PC-3 (cell line): ENCODE data around the gene GPR32. TPM values are rescaled to one million over a fixed set of nuclear protein-coding genes. Genes with fewer than 3 reads are reported as not detected.
"Not testable (repeated sequence)": the region's sequence is repeated elsewhere in the genome, so short reads cannot be mapped to it uniquely, and the experiment has no call there.

Experiments used
- ATAC-seq: fragments of 200-7000 bp; cut with Tn5 transposase; 2 replicates; pipeline ENCODE4 v1.9.1; 2020; ENCODE audit warnings: mild to moderate bottlenecking, moderate library complexity
- BruUV-seq: library from RNA; stranded (reverse); fragments of 400-500 nt; replicated peaks from 2 replicates; lab custom pipeline; 2021; lab: Mats Ljungman, UMichigan
- CTCF ChIA-PET: fragments of 300-600 bp; sonication (Branson Sonifier 250); formaldehyde crosslinking; loops from one replicate; lab custom pipeline; 2022; ENCODE audit warnings: antibody characterized with exemption; lab: Charles Lee
- POLR2A ChIA-PET: fragments of 300-600 bp; sonication (Branson Sonifier 250); formaldehyde crosslinking; loops from one replicate; lab custom pipeline; 2022; ENCODE audit warnings: antibody characterized with exemption; ENCODE audit not compliant: unreplicated experiment; lab: Charles Lee
- DNase-seq: peaks from one replicate; pipeline ENCODE4 v3.0.0-alpha.2; 2015
- H2AFZ ChIP-seq: fragments of 300-600 bp; sonication (generic); 2 replicates; pipeline ENCODE4 v1.6.0; 2016; ENCODE audit warnings: antibody characterized with exemption, low read length
- H3F3A ChIP-seq: fragments of 300-600 bp; sonication (generic); one replicate; pipeline ENCODE4 v1.6.0; 2017; ENCODE audit warnings: antibody characterized with exemption, low read length, control low read depth, mild to moderate bottlenecking; ENCODE audit not compliant: unreplicated experiment
- H3K27ac ChIP-seq: fragments of 300-600 bp; sonication (generic); 2 replicates; pipeline ENCODE4 v1.5.1; 2016; ENCODE audit warnings: mild to moderate bottlenecking, low read length
- H3K27me3 ChIP-seq: fragments of 300-600 bp; sonication (generic); 2 replicates; pipeline ENCODE4 v1.6.1; 2016; ENCODE audit warnings: low read length, mixed read lengths
- H3K36me3 ChIP-seq: fragments of 300-600 bp; sonication (generic); 2 replicates; pipeline ENCODE4 v1.6.1; 2016; ENCODE audit warnings: low read depth, mixed run types, low read length, mixed read lengths
- H3K4me1 ChIP-seq: fragments of 300-600 bp; sonication (generic); 2 replicates; pipeline ENCODE4 v1.5.1; 2016; ENCODE audit warnings: low read length; ENCODE audit not compliant: insufficient read depth
- H3K4me2 ChIP-seq: fragments of 300-600 bp; sonication (generic); 2 replicates; pipeline ENCODE4 v1.6.0; 2016; ENCODE audit warnings: low read length
- H3K4me3 ChIP-seq: fragments of 300-600 bp; sonication (generic); 2 replicates; pipeline ENCODE4 v1.5.1; 2016; ENCODE audit warnings: mild to moderate bottlenecking, low read length, mixed read lengths
- H3K79me2 ChIP-seq: fragments of 300-600 bp; sonication (generic); 2 replicates; pipeline ENCODE4 v1.6.1; 2017; ENCODE audit warnings: low read length, mixed read lengths
- H3K9ac ChIP-seq: fragments of 300-600 bp; sonication (generic); 2 replicates; pipeline ENCODE4 v1.6.0; 2016; ENCODE audit warnings: mild to moderate bottlenecking, low read length
- H3K9me2 ChIP-seq: fragments of 300-600 bp; sonication (generic); replicated peaks from 2 replicates; pipeline ENCODE4 v1.6.1; 2016; ENCODE audit warnings: mixed run types, low read length, mixed read lengths
- H3K9me3 ChIP-seq: fragments of 300-600 bp; sonication (generic); 2 replicates; pipeline ENCODE4 v1.6.1; 2016; ENCODE audit warnings: low read length, mixed read lengths
- H4K20me1 ChIP-seq: fragments of 300-600 bp; sonication (generic); 2 replicates; pipeline ENCODE4 v1.6.1; 2016; ENCODE audit warnings: low read length, mixed read lengths
- EZH2 ChIP-seq: fragments of 300-600 bp; sonication (generic); IDR thresholded peaks from one replicate; pipeline ENCODE4 v1.6.1; 2017; ENCODE audit warnings: antibody characterized with exemption, mild to moderate bottlenecking, low read length; ENCODE audit not compliant: unreplicated experiment
- EZH2phosphoT487 ChIP-seq: fragments of 300-600 bp; sonication (generic); IDR thresholded peaks from 2 replicates; pipeline ENCODE4 v1.6.1; 2018; ENCODE audit warnings: mild to moderate bottlenecking, antibody characterized with exemption, low read length, borderline replicate concordance
- intact Hi-C: fragments of 100-400 bp; cut with micrococcal nuclease; formaldehyde crosslinking; loops from 2 replicates; pipeline ENCODE4 v1.9.0; 2023
- total RNA-seq: library from RNA; depleted of rRNA; stranded (reverse); fragments of >200 nt; gene quantifications from 2 replicates; pipeline ENCODE4 v1.2.3, GENCODE V29; 2014
- TF ChIP-seq, protein P1 (sequence below): fragments of 300-600 bp; sonication (generic); conservative IDR thresholded peaks from 2 replicates; pipeline ENCODE4 v1.5.1; 2017; ENCODE audit warnings: antibody characterized with exemption, low read depth, mild to moderate bottlenecking, low read length

Gene GPR32
- total RNA-seq, 1 experiment from 2014 or later, result not detected

DNA sequence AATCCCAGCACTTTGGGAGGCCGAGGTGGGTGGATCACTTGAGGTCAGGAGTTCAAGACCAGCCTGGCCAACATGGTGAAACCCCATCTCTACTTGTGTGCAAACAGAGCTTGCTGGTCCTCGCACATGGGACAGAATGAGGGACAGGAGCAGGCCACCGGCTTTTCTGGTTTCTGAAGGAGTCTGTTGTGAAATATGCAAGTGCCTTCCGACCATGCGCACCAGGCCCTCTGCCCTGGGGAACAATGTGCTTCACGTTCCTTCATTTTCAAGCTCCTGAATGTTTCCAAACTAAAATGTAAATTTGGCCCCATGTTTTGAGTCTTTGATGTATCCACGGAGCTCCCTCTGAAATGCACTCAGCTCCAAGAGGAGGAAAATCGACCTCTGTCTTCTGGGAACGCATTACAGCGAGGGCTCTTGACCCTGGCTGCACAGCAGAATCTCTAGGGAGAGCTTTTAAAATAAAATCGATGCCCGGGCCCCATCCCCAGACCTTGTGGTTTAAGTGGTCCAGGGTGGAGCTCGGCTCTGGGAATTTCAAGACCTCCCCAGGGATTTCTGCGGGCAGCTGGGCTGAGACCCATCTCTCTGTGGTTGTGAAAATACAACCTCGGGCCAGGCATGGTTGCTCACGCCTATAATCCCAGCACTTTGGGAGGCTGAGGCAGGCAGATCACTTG, 10.6 kb downstream of the GPR32 start:
- Histone ChIP-seq H3K79me2 (no peaks in the 10 kb centered on the region), H3K9ac (no peak overlapping the region), H3K27ac (no peak overlapping the region), H3K4me1 (0 out of 2 replicates have a peak, but pooled peaks cover 3% of the 10 kb centered on the region), H3K9me3 (no peaks in the 10 kb centered on the region), H3K4me2 (no peak overlapping the region), H3K9me2 (no peaks in the 10 kb centered on the region), H2AFZ (no peak overlapping the region), H3F3A (no peaks in the 10 kb centered on the region), H3K36me3 (no peaks in the 10 kb centered on the region), H3K4me3 (no peak overlapping the region), H3K27me3 (peaks cover 59% of the 10 kb centered on the region), H4K20me1 (no peaks in the 10 kb centered on the region)
- no peak for TF ChIP-seq EZH2phosphoT487
- TF ChIP-seq, protein P1, sequence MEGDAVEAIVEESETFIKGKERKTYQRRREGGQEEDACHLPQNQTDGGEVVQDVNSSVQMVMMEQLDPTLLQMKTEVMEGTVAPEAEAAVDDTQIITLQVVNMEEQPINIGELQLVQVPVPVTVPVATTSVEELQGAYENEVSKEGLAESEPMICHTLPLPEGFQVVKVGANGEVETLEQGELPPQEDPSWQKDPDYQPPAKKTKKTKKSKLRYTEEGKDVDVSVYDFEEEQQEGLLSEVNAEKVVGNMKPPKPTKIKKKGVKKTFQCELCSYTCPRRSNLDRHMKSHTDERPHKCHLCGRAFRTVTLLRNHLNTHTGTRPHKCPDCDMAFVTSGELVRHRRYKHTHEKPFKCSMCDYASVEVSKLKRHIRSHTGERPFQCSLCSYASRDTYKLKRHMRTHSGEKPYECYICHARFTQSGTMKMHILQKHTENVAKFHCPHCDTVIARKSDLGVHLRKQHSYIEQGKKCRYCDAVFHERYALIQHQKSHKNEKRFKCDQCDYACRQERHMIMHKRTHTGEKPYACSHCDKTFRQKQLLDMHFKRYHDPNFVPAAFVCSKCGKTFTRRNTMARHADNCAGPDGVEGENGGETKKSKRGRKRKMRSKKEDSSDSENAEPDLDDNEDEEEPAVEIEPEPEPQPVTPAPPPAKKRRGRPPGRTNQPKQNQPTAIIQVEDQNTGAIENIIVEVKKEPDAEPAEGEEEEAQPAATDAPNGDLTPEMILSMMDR, result no peak
- no peak for TF ChIP-seq EZH2
- intact Hi-C loops, result loop anchor here (5.0 kb wide), 1 partner anchor 244 kb away; no protein-coding TSS in a partner anchor
- DNase-seq (no peak), ATAC-seq (no peak)
- BruUV-seq, result no TSS peak
- ChIA-PET POLR2A (no interaction called here), CTCF (interaction anchor here (0.5 to 1.6 kb wide), 4 partner anchors 56 to 312 kb away, joined by 3 to 13 read pairs (median 4); no protein-coding TSS in a partner anchor)

DNA sequence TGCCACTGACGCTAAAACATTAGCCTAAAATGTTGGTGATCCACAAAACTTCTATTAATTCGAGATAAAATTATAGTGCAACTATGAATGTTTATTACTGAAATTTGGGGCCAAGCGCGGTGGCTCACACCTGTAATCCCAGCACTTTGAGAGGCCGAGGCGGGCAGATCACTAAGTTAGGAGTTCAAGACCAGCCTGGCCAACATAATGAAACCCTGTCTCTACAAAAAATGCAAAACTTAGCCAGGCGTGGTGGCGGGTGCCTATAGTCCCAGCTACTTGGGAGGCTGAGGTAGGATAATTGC, 13.5 kb downstream of the GPR32 start:
- POLR2A ChIA-PET, ATAC-seq, H3K4me2 ChIP-seq: not testable (repeated sequence)

DNA sequence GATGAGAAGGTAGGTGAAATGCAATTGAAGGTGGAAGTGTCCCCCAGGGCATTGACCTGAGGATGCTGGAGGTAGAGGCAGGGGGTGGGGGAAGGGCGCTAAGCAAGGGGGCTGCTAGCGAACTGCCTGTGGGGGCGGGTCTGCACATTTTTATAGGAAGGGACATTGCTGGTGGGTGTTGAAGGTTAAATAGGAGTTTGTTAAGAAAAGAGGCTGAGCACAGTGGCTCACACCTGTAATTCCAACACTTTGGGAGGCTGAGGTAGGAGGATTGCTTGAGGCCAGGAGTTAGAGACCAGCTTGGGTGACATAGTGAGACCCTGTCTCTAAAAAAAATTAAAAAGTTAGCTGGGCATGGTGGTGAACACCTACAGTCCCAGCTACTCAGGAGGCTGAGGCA, 14.4 kb downstream of the GPR32 start:
- ChIA-PET CTCF (interaction anchor here (0.6 to 1.9 kb wide), 2 partner anchors 137 to 263 kb away, joined by 5 read pairs; no protein-coding TSS in a partner anchor), POLR2A (no interaction called here)
- no TSS peak for BruUV-seq
- intact Hi-C loops, result loop anchor here (5.0 kb wide), 1 partner anchor 247 kb away; no protein-coding TSS in a partner anchor
- Histone ChIP-seq H3K9me2 (no peaks in the 10 kb centered on the region), H3K36me3 (no peaks in the 10 kb centered on the region), H3K9ac (no peak overlapping the region), H3K4me2 (no peak overlapping the region), H3F3A (no peaks in the 10 kb centered on the region), H2AFZ (no peak overlapping the region), H3K4me1 (0 out of 2 replicates have a peak, but pooled peaks cover 3% of the 10 kb centered on the region), H3K79me2 (no peaks in the 10 kb centered on the region), H4K20me1 (no peaks in the 10 kb centered on the region), H3K27me3 (peaks cover 26% of the 10 kb centered on the region), H3K9me3 (no peaks in the 10 kb centered on the region), H3K4me3 (no peak overlapping the region), H3K27ac (no peak overlapping the region)
- ATAC-seq (no peak), DNase-seq (no peak)
- no peak for TF ChIP-seq EZH2
- TF ChIP-seq, protein P1, result no peak
- no peak for TF ChIP-seq EZH2phosphoT487

More for the DNA sequence above, 13.5 kb downstream of the GPR32 start:
- H2AFZ ChIP-seq, H3K9ac ChIP-seq, H3F3A ChIP-seq, H3K27ac ChIP-seq, H3K36me3 ChIP-seq, H4K20me1 ChIP-seq, H3K4me1 ChIP-seq, H3K4me3 ChIP-seq, DNase-seq, BruUV-seq, H3K9me3 ChIP-seq, H3K79me2 ChIP-seq, H3K9me2 ChIP-seq: not testable (repeated sequence)
- H3K27me3 ChIP-seq, result peaks cover 36% of the 10 kb centered on the region
- intact Hi-C loops, result loop anchor here (1.0 to 5.0 kb wide), 7 partner anchors 59 to 426 kb away; no protein-coding TSS in a partner anchor
- CTCF ChIA-PET, result interaction anchor here (0.6 to 1.9 kb wide), 11 partner anchors 53 to 874 kb away, joined by 3 to 14 read pairs (median 4); no protein-coding TSS in a partner anchor
